GM19372 (cell line): ENCODE measurements around the gene ALG11.
A peak's percentile ranks its signal among the peaks of the same experiment; 100 is the strongest.

Source experiments
- ATAC-seq: cut with Tn5 transposase; IDR thresholded peaks from one replicate; pipeline ENCODE4 v1.9.1; 2021; ENCODE audit warnings: mild to moderate bottlenecking, low read depth, moderate library complexity; ENCODE audit not compliant: unreplicated experiment

ALG11 gene

GRCh38 chr13:51997186-51997585 is 15.0 kb upstream of the ALG11 start:
- no peak for ATAC-seq

- ATAC-seq, result no peak
These were observed 14.4 kb upstream of the ALG11 start for GRCh38 chr13:51997641-51998330.

- no peak for ATAC-seq
These were observed 13.3 kb upstream of the ALG11 start for GRCh38 chr13:51998723-51999509.

GRCh38 chr13:51999510-51999911 is 12.7 kb upstream of the ALG11 start:
- ATAC-seq, result no peak

- ATAC-seq, result no peak
These were observed 12.3 kb upstream of the ALG11 start for GRCh38 chr13:51999921-52000320.

GRCh38 chr13:52001120-52001731 is 11.0 kb upstream of the ALG11 start:
- ATAC-seq, result peak; percentile 80

- ATAC-seq, result no peak
These were observed 9.8 kb upstream of the ALG11 start for GRCh38 chr13:52002361-52002760.

GRCh38 chr13:52003541-52003940 is 8.7 kb upstream of the ALG11 start:
- ATAC-seq, result no peak

GRCh38 chr13:52004511-52005170 is 7.6 kb upstream of the ALG11 start:
- ATAC-seq, result no peak

GRCh38 chr13:52005841-52006522 is 6.2 kb upstream of the ALG11 start:
- no peak for ATAC-seq

GRCh38 chr13:52006523-52007245 is 5.5 kb upstream of the ALG11 start:
- ATAC-seq, result no peak

GRCh38 chr13:52009946-52010345 is 2.3 kb upstream of the ALG11 start:
- ATAC-seq, result no peak

GRCh38 chr13:52010890-52011631 is 1.1 kb upstream of the ALG11 start, which contains the start of gene ATP7B:
ATP7B (minus strand) TSS chr13:52011450; CDS start chr13:52011337, 113 bp downstream.
- ATAC-seq, result peak; percentile 0

- ATAC-seq, result peak; percentile 0
These were observed 276 bp downstream of the ALG11 start for GRCh38 chr13:52012512-52012836.

- no peak for ATAC-seq
These were observed 4.1 kb downstream of the ALG11 start for GRCh38 chr13:52016296-52016695.

- ATAC-seq, result no peak
These were observed 8.0 kb downstream of the ALG11 start for GRCh38 chr13:52020191-52020590.

- ATAC-seq, result no peak
These were observed 10.2 kb downstream of the ALG11 start for GRCh38 chr13:52022356-52022755.

- no peak for ATAC-seq
These were observed 12.3 kb downstream of the ALG11 start, which contains the start of gene UTP14C for GRCh38 chr13:52024481-52024880. UTP14C (plus strand) TSS chr13:52024691; CDS start chr13:52028805, 4,114 bp downstream.
